ENCODE data around the gene PALM3.

Gene PALM3

GRCh38 chr19:14066134-14066533 lies 4.3 kb upstream of the PALM3 start:
- in situ Hi-C loops (cut with HindIII; ENCODE audit: low pct_ligation_motif_present, low sequenced_read_pairs): no loop called here
- Histone ChIP-seq H3K36me3 (replicated peaks) (no peaks in the 10 kb centered on the region), H3K4me3 (ENCODE audit: low read depth, low read length) (no peak overlapping the region), H3K27ac (no peak overlapping the region), H3K27me3 (replicated peaks) (no peaks in the 10 kb centered on the region)
- DNase-seq: no peak
- TF ChIP-seq, protein P1, sequence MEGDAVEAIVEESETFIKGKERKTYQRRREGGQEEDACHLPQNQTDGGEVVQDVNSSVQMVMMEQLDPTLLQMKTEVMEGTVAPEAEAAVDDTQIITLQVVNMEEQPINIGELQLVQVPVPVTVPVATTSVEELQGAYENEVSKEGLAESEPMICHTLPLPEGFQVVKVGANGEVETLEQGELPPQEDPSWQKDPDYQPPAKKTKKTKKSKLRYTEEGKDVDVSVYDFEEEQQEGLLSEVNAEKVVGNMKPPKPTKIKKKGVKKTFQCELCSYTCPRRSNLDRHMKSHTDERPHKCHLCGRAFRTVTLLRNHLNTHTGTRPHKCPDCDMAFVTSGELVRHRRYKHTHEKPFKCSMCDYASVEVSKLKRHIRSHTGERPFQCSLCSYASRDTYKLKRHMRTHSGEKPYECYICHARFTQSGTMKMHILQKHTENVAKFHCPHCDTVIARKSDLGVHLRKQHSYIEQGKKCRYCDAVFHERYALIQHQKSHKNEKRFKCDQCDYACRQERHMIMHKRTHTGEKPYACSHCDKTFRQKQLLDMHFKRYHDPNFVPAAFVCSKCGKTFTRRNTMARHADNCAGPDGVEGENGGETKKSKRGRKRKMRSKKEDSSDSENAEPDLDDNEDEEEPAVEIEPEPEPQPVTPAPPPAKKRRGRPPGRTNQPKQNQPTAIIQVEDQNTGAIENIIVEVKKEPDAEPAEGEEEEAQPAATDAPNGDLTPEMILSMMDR (IDR thresholded peaks at IDR 0.05; ENCODE audit: low read depth, low read length, missing control alignments): no peak

DNA sequence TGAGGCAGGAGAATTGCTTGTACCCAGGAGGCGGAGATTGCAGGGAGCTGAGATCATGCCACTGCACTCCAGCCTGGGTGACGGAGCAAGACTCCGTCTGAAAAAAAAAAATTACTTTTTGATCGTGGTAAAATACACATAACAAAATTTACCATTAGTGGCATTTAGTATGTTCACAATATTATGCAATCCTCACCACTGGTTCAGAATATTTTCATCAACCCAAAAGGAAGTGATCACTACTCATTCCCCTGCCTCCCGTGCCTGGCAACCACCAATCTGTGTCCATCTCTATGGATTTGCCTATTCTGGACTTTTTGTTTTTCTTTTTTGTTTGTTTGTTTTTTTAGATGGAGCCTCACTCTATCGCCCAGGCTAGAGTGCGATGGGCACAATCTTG lies 1.2 kb upstream of the PALM3 start:
- no peaks in the 10 kb centered on the region for H3K36me3 ChIP-seq (replicated peaks)
- in situ Hi-C loops (cut with HindIII; ENCODE audit: low pct_ligation_motif_present, low sequenced_read_pairs): no loop called here
- H3K4me3 ChIP-seq (ENCODE audit: low read depth, low read length): no peak overlapping the region
- DNase-seq: no peak
- peaks cover 12% of the 10 kb centered on the region for H3K27me3 ChIP-seq (replicated peaks)
- TF ChIP-seq, protein P1 (IDR thresholded peaks at IDR 0.05; ENCODE audit: low read depth, low read length, missing control alignments): no peak
- no peak overlapping the region for H3K27ac ChIP-seq

GRCh38 chr19:14062558-14062855 lies 631 bp upstream of the PALM3 start:
- Histone ChIP-seq H3K27me3 (replicated peaks) (peaks cover 12% of the 10 kb centered on the region), H3K27ac (no peak overlapping the region), H3K4me3 (ENCODE audit: low read depth, low read length) (no peak overlapping the region), H3K36me3 (replicated peaks) (no peaks in the 10 kb centered on the region)
- in situ Hi-C loops (cut with HindIII; ENCODE audit: low pct_ligation_motif_present, low sequenced_read_pairs): no loop called here
- DNase-seq: no peak
- TF ChIP-seq, protein P1 (IDR thresholded peaks at IDR 0.05; ENCODE audit: low read depth, low read length, missing control alignments): no peak

DNA sequence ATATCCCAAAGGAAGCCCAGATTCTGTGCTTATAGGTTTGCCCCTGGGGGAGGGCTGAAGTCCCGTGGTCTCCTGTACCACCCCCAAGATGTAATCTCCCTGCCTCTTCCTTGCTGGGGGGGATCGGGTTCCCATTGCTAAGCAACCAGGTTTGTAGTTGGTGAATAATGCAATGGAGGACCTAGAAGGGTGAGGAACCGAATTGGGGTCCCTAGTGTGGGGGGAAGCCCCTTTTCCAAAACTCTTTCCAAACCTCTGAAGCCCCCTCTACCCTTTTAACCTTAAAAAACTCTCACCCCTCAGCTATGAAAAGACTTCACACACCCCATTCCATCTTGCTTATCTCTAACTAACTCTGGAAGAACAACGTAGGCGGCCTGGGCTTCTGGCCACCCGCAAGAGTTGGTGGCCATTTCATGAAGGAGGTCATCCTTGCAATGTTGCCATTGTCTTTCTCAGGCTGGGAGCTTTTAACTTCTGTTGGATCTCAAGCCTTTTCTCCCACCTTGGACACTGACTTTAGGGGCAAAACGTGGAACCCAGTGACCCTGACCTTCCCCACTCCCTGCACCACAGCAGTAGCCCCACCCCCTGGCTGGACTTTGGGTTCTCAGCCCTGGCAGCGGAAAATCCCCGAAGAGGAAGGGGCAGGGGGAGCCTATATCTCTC lies 661 bp downstream of the PALM3 start:
- in situ Hi-C loops (cut with HindIII; ENCODE audit: low pct_ligation_motif_present, low sequenced_read_pairs): no loop called here

GRCh38 chr19:14059652-14060155 lies 2.2 kb downstream of the PALM3 start:
- no peak overlapping the region for H3K27ac ChIP-seq
- peaks cover 12% of the 10 kb centered on the region for H3K27me3 ChIP-seq (replicated peaks)
- DNase-seq: no peak
- TF ChIP-seq, protein P1 (IDR thresholded peaks at IDR 0.05; ENCODE audit: low read depth, low read length, missing control alignments): no peak
- no peaks in the 10 kb centered on the region for H3K36me3 ChIP-seq (replicated peaks)
- in situ Hi-C loops (cut with HindIII; ENCODE audit: low pct_ligation_motif_present, low sequenced_read_pairs): no loop called here
- H3K4me3 ChIP-seq (ENCODE audit: low read depth, low read length): no peak overlapping the region

More for the DNA sequence above, 661 bp downstream of the PALM3 start:
- Histone ChIP-seq H3K4me3 (ENCODE audit: low read depth, low read length) (no peak overlapping the region), H3K27ac (no peak overlapping the region), H3K27me3 (replicated peaks) (peaks cover 12% of the 10 kb centered on the region), H3K36me3 (replicated peaks) (no peaks in the 10 kb centered on the region)
- TF ChIP-seq, protein P1 (IDR thresholded peaks at IDR 0.05; ENCODE audit: low read depth, low read length, missing control alignments): no peak
- DNase-seq: no peak

DNA sequence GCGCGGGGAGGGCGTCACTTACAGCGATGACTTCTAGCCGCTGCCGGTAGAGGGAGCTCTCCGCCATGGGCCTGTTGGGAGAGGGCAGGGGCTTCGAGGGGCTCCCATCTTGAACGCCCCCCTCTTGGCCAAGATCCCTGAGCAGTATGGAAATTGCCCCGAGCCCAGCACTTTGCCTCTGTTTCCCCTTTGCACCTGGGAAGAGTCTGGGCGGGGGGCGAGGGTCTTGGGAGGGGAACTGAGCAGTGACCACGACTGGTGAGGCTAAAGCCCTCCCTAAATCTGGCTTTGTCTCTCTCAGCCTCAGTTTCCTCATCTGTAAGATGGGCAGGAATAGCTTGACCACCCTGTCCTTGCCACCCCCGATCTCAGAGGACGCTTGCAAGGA lies 2.8 kb downstream of the PALM3 start:
- Histone ChIP-seq H3K4me3 (ENCODE audit: low read depth, low read length) (no peak overlapping the region), H3K27me3 (replicated peaks) (peaks cover 12% of the 10 kb centered on the region), H3K27ac (no peak overlapping the region), H3K36me3 (replicated peaks) (no peaks in the 10 kb centered on the region)
- TF ChIP-seq, protein P1 (IDR thresholded peaks at IDR 0.05; ENCODE audit: low read depth, low read length, missing control alignments): peak; percentile 88
- in situ Hi-C loops (cut with HindIII; ENCODE audit: low pct_ligation_motif_present, low sequenced_read_pairs): no loop called here
- DNase-seq: no peak

Measured in brain microvascular endothelial cell (primary cell).